Measurements from ENCODE around the gene TNFSF11.

The TNFSF11 gene

DNA sequence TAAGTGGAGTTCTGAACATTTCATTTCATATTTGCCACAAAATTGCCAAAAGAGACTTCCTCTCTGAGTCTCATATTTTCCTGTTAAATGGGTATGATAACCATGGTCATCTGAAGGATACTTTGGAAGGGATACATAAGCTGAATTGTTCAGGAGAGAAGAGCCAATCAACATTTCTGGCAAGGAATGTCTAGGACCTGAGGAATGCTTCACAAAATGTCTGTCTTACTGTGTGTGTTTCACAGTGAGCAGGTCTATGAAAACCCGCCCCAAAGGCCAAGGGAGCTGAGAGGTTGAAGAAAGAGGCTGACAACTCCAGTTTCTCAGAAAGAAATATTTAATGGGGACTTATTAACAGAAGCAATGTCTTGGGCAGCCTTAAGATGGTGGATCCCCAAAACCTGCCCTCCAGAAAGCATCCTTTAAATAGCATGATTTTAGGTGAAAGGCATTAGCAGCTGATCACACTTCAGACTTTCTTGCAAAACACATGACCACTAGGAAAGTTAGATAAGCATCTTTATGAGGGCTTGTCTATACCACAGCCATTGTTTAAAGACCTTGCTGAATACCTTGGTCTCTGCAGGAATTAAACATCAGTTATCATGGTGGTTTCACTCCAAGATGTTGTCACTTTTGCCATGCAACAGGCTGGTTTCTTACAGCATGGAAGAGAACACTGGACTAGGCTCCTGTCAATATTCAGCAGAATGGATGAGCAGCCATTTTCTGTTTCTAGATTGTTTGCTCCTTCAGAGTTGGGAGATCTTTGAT, 78.9 kb downstream of the TNFSF11 start:
- no peaks in the 10 kb centered on the region for H3K9me3 Mint-ChIP-seq
- DNase-seq (ENCODE audit: low spot score in 2 of 2) (no peak), ATAC-seq (replicated peaks; ENCODE audit: extremely low read depth, poor library complexity, severe bottlenecking) (no peak)
- H3K27me3 Mint-ChIP-seq, result peaks cover 61% of the 10 kb centered on the region
- no peak overlapping the region for H3K4me3 Mint-ChIP-seq
- no peaks in the 10 kb centered on the region for H3K4me1 Mint-ChIP-seq
- no peaks in the 10 kb centered on the region for H3K36me3 Mint-ChIP-seq (ENCODE audit: insufficient read depth)
- no peak overlapping the region for H3K27ac Mint-ChIP-seq (ENCODE audit: low read depth)

GRCh38 chr13:42653679-42654078, 79.7 kb downstream of the TNFSF11 start:
- H3K4me1 Mint-ChIP-seq, result no peaks in the 10 kb centered on the region
- H3K27ac Mint-ChIP-seq (ENCODE audit: low read depth), result no peak overlapping the region
- H3K27me3 Mint-ChIP-seq, result peaks cover 63% of the 10 kb centered on the region

DNA sequence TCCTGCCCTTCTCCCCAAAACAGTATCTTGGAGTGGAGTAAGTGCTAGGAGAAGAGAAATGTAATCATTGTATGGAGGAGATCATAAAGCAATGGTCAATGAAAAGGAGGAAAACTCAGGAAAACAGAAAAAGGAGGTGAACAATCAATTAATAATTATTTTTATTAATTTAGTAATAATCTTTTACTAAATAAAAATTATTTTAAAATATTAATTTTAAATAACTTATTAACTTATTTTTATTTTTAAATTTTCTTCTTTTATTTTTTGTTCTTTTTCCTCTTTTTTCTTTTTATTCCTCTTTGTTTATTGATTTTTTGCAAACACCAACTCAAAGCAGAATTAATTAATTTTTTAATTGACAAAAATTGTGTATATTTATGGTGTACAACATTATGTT, 80.3 kb downstream of the TNFSF11 start:
- Mint-ChIP-seq H3K36me3 (ENCODE audit: insufficient read depth) (no peaks in the 10 kb centered on the region), H3K27me3 (peaks cover 67% of the 10 kb centered on the region), H3K27ac (ENCODE audit: low read depth) (no peak overlapping the region), H3K4me3 (no peak overlapping the region), H3K9me3 (no peaks in the 10 kb centered on the region), H3K4me1 (no peaks in the 10 kb centered on the region)
- DNase-seq (ENCODE audit: low spot score in 2 of 2) (no peak), ATAC-seq (replicated peaks; ENCODE audit: extremely low read depth, poor library complexity, severe bottlenecking) (no peak)

More at GRCh38 chr13:42653679-42654078, 79.7 kb downstream of the TNFSF11 start:
- Mint-ChIP-seq H3K4me3 (no peak overlapping the region), H3K36me3 (ENCODE audit: insufficient read depth) (no peaks in the 10 kb centered on the region), H3K9me3 (no peaks in the 10 kb centered on the region)
- ATAC-seq (replicated peaks; ENCODE audit: extremely low read depth, poor library complexity, severe bottlenecking) (no peak), DNase-seq (ENCODE audit: low spot score in 2 of 2) (no peak)

- no peak for DNase-seq (ENCODE audit: low spot score in 2 of 2)
- peaks cover 67% of the 10 kb centered on the region for H3K27me3 Mint-ChIP-seq
- no peak overlapping the region for H3K4me3 Mint-ChIP-seq
- no peaks in the 10 kb centered on the region for H3K9me3 Mint-ChIP-seq
- H3K27ac Mint-ChIP-seq (ENCODE audit: low read depth), result no peak overlapping the region
- H3K36me3 Mint-ChIP-seq (ENCODE audit: insufficient read depth), result no peaks in the 10 kb centered on the region
- no peak for ATAC-seq (replicated peaks; ENCODE audit: extremely low read depth, poor library complexity, severe bottlenecking)
- no peaks in the 10 kb centered on the region for H3K4me1 Mint-ChIP-seq
Measured at GRCh38 chr13:42654722-42655121, 80.8 kb downstream of the TNFSF11 start.

DNA sequence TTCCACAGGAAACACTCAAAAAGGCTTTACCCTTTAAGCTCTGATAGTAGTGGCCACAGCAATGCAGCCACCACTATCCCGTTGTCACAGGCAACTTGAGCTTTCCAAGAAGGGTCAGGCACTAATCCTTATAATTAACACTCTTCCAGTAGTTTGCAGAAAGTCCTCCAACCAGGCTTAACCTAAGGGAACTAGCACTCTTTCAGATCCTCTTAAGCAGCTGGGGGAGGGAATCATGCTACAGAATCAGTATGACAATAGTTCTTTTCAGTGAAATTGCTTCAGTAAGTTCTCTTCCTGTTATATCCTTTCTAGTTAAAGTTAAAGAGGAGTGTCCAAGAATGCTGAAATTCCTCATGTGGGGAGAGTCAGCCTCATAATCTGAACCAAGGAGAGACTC, 82.2 kb downstream of the TNFSF11 start:
- Mint-ChIP-seq H3K27ac (ENCODE audit: low read depth) (no peak overlapping the region), H3K9me3 (no peaks in the 10 kb centered on the region), H3K4me3 (no peak overlapping the region), H3K4me1 (no peaks in the 10 kb centered on the region), H3K36me3 (ENCODE audit: insufficient read depth) (no peaks in the 10 kb centered on the region), H3K27me3 (peaks cover 67% of the 10 kb centered on the region)
- DNase-seq (ENCODE audit: low spot score in 2 of 2) (no peak), ATAC-seq (replicated peaks; ENCODE audit: extremely low read depth, poor library complexity, severe bottlenecking) (no peak)

DNA sequence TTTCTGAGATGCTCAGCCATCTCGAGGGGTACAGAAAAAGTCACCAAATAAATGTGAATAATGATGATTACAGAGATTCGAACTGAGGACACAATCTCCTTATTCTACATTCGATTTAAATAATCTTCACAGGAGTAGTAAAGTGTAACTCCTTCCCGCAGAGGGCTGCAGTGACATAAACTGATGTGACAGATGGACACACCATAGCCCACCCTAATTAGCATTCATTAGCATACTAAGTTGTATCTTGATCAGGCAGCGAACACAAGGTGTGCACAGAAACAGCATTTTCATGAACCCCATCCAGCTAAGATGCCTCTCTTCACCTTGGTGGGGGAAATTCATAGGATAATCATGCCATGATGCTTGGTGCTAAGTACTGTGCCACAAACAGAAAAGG, 83.0 kb downstream of the TNFSF11 start:
- Mint-ChIP-seq H3K36me3 (ENCODE audit: insufficient read depth) (no peaks in the 10 kb centered on the region), H3K9me3 (no peaks in the 10 kb centered on the region), H3K27me3 (peaks cover 69% of the 10 kb centered on the region), H3K27ac (ENCODE audit: low read depth) (no peak overlapping the region), H3K4me3 (no peak overlapping the region), H3K4me1 (no peaks in the 10 kb centered on the region)
- DNase-seq (ENCODE audit: low spot score in 2 of 2) (no peak), ATAC-seq (replicated peaks; ENCODE audit: extremely low read depth, poor library complexity, severe bottlenecking) (no peak)
